GM12878 (cell line): ENCODE measurements around the gene TMEM207. TPM values are rescaled to one million over a fixed set of nuclear protein-coding genes. Genes with fewer than 3 reads are reported as not detected.

Experiments
- BRCA1 ChIP-seq: IDR thresholded peaks from 2 replicates; pipeline ENCODE4 v1.6.1; 2011; ENCODE audit warnings: low read depth, low read length, improper control_type of control experiment
- CBX3 ChIP-seq: fragments of 200-600 bp; sonication (generic); IDR thresholded peaks from 2 replicates; pipeline ENCODE4 v1.6.1; 2016; ENCODE audit warnings: low read depth, borderline replicate concordance
- CHD1 ChIP-seq: IDR thresholded peaks from 2 replicates; pipeline ENCODE4 v1.6.1; 2012; ENCODE audit warnings: low read depth, low read length, improper control_type of control experiment
- EGR1 ChIP-seq, 2 experiments: IDR thresholded peaks; 1 replicate in 1 of 2; 2 replicates in 1 of 2; pipeline ENCODE4 v1.6.1; 2011 to 2012; ENCODE audit warnings: low read depth in 2 of 2, low read length in 2 of 2, borderline replicate concordance in 1 of 2, mild to moderate bottlenecking in 1 of 2, moderate library complexity in 1 of 2
- JUNB ChIP-seq: IDR thresholded peaks from 2 replicates; pipeline ENCODE4 v1.6.1; 2016; ENCODE audit warnings: antibody characterized with exemption, mild to moderate bottlenecking
- NR2C1 ChIP-seq: fragments of 450-650 bp; IDR thresholded peaks from 2 replicates; pipeline ENCODE4 v1.6.1; 2017; ENCODE audit warnings: antibody characterized with exemption, mild to moderate bottlenecking, moderate library complexity
- NRF1 ChIP-seq: conservative IDR thresholded peaks from 2 replicates; pipeline ENCODE4 v1.6.1; 2011; ENCODE audit warnings: mild to moderate bottlenecking, low read depth, low read length, improper control_type of control experiment
- POLR2A ChIP-seq: IDR thresholded peaks from 2 replicates; pipeline ENCODE4 v1.6.1; 2011; ENCODE audit warnings: low read depth, mild to moderate bottlenecking, low read length
- SMAD1 ChIP-seq: fragments of 450-650 bp; IDR thresholded peaks from 2 replicates; pipeline ENCODE4 v1.6.1; 2018; ENCODE audit warnings: mild to moderate bottlenecking, low read depth; ENCODE audit not compliant: partially characterized antibody
- TCF12 ChIP-seq: IDR thresholded peaks from 2 replicates; pipeline ENCODE4 v1.6.1; 2011; ENCODE audit warnings: low read depth, mild to moderate bottlenecking, low read length
- ZNF207 ChIP-seq: fragments of 450-650 bp; IDR thresholded peaks from 2 replicates; pipeline ENCODE4 v1.6.1; 2014; ENCODE audit warnings: antibody characterized with exemption, mild to moderate bottlenecking, borderline replicate concordance
- ZNF217 ChIP-seq: fragments of 450-650 bp; IDR thresholded peaks from 2 replicates; pipeline ENCODE4 v1.6.1; 2017; ENCODE audit warnings: antibody characterized with exemption, mild to moderate bottlenecking
- ZNF274 ChIP-seq: IDR thresholded peaks from one replicate; pipeline ENCODE4 v1.8.0; 2011; ENCODE audit not compliant: insufficient read length, insufficient read depth
- ZNF384 ChIP-seq: IDR thresholded peaks from 2 replicates; pipeline ENCODE4 v1.6.1; 2012; ENCODE audit warnings: low read depth, mild to moderate bottlenecking, low read length, improper control_type of control experiment, borderline replicate concordance
- polyA plus RNA-seq, 11 experiments: library from polyadenylated mRNA; depleted of rRNA in 4 of 11; unstranded in 6 of 11; stranded (reverse) in 5 of 11; fragments of >200 nt; fragmentation: Nextera tagmentation in 4 of 11; fragmentation: Illumina TruSeq in 1 of 11; extraction: Ambion mirVana in 4 of 11; extraction: Trizol in 1 of 11; gene quantifications; 1 replicate in 1 of 11; 2 replicates in 10 of 11; pipeline versions ENCODE4 v1.2.1 to v1.2.3, GENCODE V29; 2011 to 2016; ENCODE audit warnings: inconsistent platforms in 2 of 11, missing spikeins in 2 of 11, low read depth in 1 of 11
- total RNA-seq, 4 experiments: library from RNA; depleted of rRNA in 3 of 4; stranded (reverse); fragments of >200 nt in 3 of 4; fragmentation: Illumina TruSeq in 1 of 4; extraction: Trizol in 1 of 4; gene quantifications; 2 replicates each; pipeline versions ENCODE4 v1.2.1 to v1.2.3, GENCODE V29; 2013 to 2021
- TF ChIP-seq, protein P1 (sequence below): fragments of 450-650 bp; formaldehyde crosslinking; IDR thresholded peaks from 2 replicates; pipeline ENCODE4 v1.5.0; 2022; ENCODE audit warnings: mild to moderate bottlenecking, missing genetic modification characterization
- TF ChIP-seq, protein P2 (sequence below): IDR thresholded peaks from 2 replicates; pipeline ENCODE4 v1.6.1; 2011; ENCODE audit warnings: low read depth, mild to moderate bottlenecking, low read length, moderate library complexity, borderline replicate concordance; ENCODE audit errors: extremely low read depth
- TF ChIP-seq, protein P3 (sequence below): fragments of 450-650 bp; IDR thresholded peaks from 2 replicates; pipeline ENCODE4 v1.6.1; 2017; ENCODE audit warnings: mild to moderate bottlenecking, low read depth, inconsistent platforms; ENCODE audit not compliant: poor library complexity, severe bottlenecking
- TF ChIP-seq, protein P4 (sequence below): fragments of 450-650 bp; IDR thresholded peaks from 2 replicates; pipeline ENCODE4 v1.6.1; 2018; ENCODE audit warnings: borderline replicate concordance, mild to moderate bottlenecking; ENCODE audit not compliant: partially characterized antibody

Gene TMEM207
- total and polyA plus RNA-seq, 10 of the 15 experiments (the other 5 are each of a cell fraction or from before 2014, with no cell fraction given) = not detected

DNA sequence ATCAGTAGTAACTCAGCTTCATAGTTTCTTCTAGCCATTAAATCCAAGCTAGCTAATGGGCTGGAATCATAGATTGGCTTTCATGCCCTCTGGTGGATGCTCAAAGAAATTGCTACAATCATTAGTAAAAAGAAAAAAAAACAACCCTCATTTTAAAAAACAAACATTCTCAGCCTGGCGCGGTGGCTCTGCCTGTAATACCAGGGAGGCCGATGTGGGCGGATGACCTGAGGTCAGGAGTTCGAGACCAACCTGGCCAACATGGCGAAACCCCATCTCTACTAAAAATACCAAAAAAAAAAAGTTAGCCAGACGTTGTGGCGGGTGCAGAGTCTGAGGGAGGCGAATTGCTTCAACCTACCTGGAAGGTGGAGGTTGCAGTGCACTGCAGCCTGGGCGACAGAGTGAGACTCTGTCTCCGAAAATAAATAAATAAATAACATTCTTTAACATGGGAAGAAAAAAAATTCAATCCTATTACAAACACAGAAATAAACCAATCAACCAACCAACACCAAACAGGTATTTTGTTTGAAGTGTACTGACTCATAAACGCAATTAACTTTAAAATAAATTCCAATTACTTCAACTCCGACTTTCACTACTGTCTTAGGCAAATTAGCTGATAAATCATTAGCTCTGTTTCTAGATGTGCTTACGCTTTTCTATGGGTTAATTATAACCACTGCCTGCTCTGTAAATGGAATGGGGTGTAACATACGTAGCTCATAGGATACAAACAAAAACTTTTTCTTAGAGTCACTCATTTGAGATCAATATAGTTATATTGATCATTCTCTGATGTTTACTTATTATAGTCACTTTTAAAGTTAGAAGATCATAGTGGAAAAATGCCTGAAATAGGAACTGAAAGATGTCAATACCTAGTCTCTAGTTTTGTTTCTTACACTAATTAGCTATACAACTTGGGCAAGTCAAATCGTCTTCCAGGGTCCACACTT lies 24.9 kb downstream of the TMEM207 start (continued):
- TF ChIP-seq, protein P1, sequence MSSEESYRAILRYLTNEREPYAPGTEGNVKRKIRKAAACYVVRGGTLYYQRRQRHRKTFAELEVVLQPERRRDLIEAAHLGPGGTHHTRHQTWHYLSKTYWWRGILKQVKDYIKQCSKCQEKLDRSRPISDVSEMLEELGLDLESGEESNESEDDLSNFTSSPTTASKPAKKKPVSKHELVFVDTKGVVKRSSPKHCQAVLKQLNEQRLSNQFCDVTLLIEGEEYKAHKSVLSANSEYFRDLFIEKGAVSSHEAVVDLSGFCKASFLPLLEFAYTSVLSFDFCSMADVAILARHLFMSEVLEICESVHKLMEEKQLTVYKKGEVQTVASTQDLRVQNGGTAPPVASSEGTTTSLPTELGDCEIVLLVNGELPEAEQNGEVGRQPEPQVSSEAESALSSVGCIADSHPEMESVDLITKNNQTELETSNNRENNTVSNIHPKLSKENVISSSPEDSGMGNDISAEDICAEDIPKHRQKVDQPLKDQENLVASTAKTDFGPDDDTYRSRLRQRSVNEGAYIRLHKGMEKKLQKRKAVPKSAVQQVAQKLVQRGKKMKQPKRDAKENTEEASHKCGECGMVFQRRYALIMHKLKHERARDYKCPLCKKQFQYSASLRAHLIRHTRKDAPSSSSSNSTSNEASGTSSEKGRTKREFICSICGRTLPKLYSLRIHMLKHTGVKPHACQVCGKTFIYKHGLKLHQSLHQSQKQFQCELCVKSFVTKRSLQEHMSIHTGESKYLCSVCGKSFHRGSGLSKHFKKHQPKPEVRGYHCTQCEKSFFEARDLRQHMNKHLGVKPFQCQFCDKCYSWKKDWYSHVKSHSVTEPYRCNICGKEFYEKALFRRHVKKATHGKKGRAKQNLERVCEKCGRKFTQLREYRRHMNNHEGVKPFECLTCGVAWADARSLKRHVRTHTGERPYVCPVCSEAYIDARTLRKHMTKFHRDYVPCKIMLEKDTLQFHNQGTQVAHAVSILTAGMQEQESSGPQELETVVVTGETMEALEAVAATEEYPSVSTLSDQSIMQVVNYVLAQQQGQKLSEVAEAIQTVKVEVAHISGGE = no peak
- TF ChIP-seq EGR1 (IDR thresholded peaks at IDR 0.05; ENCODE audit: borderline replicate concordance in 1 of 2, low read depth in 2 of 2, low read length in 2 of 2) = peak in 1 of 2 experiments; percentile 51; a peak in 1 of 3 replicates
- TF ChIP-seq NRF1 = no peak
- TF ChIP-seq, protein P2, sequence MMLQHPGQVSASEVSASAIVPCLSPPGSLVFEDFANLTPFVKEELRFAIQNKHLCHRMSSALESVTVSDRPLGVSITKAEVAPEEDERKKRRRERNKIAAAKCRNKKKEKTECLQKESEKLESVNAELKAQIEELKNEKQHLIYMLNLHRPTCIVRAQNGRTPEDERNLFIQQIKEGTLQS = no peak
- no peak for TF ChIP-seq TCF12
- no peak for TF ChIP-seq ZNF274
- TF ChIP-seq NR2C1 = no peak
- TF ChIP-seq CHD1 = no peak
- no peak for TF ChIP-seq POLR2A
- peak; percentile 76 for TF ChIP-seq ZNF384
- TF ChIP-seq CBX3 = no peak
- no peak for TF ChIP-seq SMAD1
- 0 out of 2 replicates have a peak, but pooled peaks have one; percentile 13 for TF ChIP-seq ZNF217
- no peak for TF ChIP-seq BRCA1
- TF ChIP-seq ZNF207 = no peak
- TF ChIP-seq JUNB = no peak
- TF ChIP-seq, protein P3, sequence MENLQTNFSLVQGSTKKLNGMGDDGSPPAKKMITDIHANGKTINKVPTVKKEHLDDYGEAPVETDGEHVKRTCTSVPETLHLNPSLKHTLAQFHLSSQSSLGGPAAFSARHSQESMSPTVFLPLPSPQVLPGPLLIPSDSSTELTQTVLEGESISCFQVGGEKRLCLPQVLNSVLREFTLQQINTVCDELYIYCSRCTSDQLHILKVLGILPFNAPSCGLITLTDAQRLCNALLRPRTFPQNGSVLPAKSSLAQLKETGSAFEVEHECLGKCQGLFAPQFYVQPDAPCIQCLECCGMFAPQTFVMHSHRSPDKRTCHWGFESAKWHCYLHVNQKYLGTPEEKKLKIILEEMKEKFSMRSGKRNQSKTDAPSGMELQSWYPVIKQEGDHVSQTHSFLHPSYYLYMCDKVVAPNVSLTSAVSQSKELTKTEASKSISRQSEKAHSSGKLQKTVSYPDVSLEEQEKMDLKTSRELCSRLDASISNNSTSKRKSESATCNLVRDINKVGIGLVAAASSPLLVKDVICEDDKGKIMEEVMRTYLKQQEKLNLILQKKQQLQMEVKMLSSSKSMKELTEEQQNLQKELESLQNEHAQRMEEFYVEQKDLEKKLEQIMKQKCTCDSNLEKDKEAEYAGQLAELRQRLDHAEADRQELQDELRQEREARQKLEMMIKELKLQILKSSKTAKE = peak; percentile 47
- TF ChIP-seq, protein P4, sequence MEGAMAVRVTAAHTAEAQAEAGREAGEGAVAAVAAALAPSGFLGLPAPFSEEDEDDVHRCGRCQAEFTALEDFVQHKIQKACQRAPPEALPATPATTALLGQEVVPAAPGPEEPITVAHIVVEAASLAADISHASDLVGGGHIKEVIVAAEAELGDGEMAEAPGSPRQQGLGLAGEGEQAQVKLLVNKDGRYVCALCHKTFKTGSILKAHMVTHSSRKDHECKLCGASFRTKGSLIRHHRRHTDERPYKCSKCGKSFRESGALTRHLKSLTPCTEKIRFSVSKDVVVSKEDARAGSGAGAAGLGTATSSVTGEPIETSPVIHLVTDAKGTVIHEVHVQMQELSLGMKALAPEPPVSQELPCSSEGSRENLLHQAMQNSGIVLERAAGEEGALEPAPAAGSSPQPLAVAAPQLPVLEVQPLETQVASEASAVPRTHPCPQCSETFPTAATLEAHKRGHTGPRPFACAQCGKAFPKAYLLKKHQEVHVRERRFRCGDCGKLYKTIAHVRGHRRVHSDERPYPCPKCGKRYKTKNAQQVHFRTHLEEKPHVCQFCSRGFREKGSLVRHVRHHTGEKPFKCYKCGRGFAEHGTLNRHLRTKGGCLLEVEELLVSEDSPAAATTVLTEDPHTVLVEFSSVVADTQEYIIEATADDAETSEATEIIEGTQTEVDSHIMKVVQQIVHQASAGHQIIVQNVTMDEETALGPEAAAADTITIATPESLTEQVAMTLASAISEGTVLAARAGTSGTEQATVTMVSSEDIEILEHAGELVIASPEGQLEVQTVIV = no peak
